Right atrium auricular region (tissue), 2 donors: ENCODE results near the gene RIN1. TPM values are rescaled to one million over a fixed set of nuclear protein-coding genes. Genes with fewer than 3 reads are reported as not detected.

Experiments used
- DNase-seq: peaks from one replicate; pipeline ENCODE4 v3.0.0-alpha.2; 2019; ENCODE audit warnings: low spot score
- H3K27ac ChIP-seq, 2 donors: fragments of 200-600 bp; sonication (generic); 1 replicate in 1 of 2; 2 replicates in 1 of 2; pipeline ENCODE4 v1.5.1; 2016 to 2019
- H3K27me3 ChIP-seq, 2 donors: fragments of 200-600 bp; sonication (generic); one replicate each; pipeline versions ENCODE4 v1.5.1 to v1.6.0; 2017 to 2019
- H3K36me3 ChIP-seq: fragments of 200-600 bp; sonication (generic); one replicate; pipeline ENCODE4 v1.5.1; 2016
- H3K4me1 ChIP-seq, 2 donors: fragments of 200-600 bp; sonication (generic); one replicate each; pipeline versions ENCODE4 v1.5.1 to v1.6.0; 2017 to 2019
- H3K4me3 ChIP-seq, 2 donors: fragments of 200-600 bp; sonication (generic); 1 replicate in 1 of 2; 2 replicates in 1 of 2; pipeline ENCODE4 v1.5.1; 2017 to 2019; ENCODE audit warnings: mild to moderate bottlenecking in 1 of 2, moderate library complexity in 1 of 2
- H3K9me3 ChIP-seq, 2 donors: fragments of 200-600 bp; sonication (generic); one replicate each; pipeline ENCODE4 v1.5.1; 2019
- CTCF ChIP-seq, 2 donors: fragments of 200-600 bp; sonication (generic); IDR thresholded peaks; one replicate each; pipeline ENCODE4 v1.5.1; 2019; ENCODE audit warnings: antibody characterized with exemption in 2 of 2
- total RNA-seq, 2 donors: library from RNA; depleted of rRNA; stranded (reverse); fragments of >200 nt; gene quantifications; one replicate each; pipeline ENCODE4 v1.1.0, GENCODE V29; 2016

RIN1 gene
- total RNA-seq, 2 donors from 2014 or later: 1.0 to 5.9 TPM

GRCh38 chr11:66365166-66365565 lies 28.9 kb upstream of the RIN1 start:
- Histone ChIP-seq H3K36me3 (peaks cover 23% of the 10 kb centered on the region), H3K4me3 (no peak overlapping the region), H3K27ac (no peak overlapping the region), H3K9me3 (no peaks in the 10 kb centered on the region), H3K27me3 (no peaks in the 10 kb centered on the region), H3K4me1 (peaks cover 0 to 35% of the 10 kb centered on the region in 2 donors)
- TF ChIP-seq CTCF (IDR thresholded peaks at IDR 0.05): no peak
- DNase-seq: no peak

- Histone ChIP-seq H3K36me3 (peaks cover 20% of the 10 kb centered on the region), H3K9me3 (no peaks in the 10 kb centered on the region), H3K27me3 (no peaks in the 10 kb centered on the region), H3K4me3 (no peak overlapping the region), H3K27ac (no peak overlapping the region), H3K4me1 (peaks cover 0 to 24% of the 10 kb centered on the region in 2 donors)
- peak; percentile 57 to 58 for TF ChIP-seq CTCF (IDR thresholded peaks at IDR 0.05)
- no peak for DNase-seq
These were observed 27.7 kb upstream of the RIN1 start for GRCh38 chr11:66363805-66364535.

DNA sequence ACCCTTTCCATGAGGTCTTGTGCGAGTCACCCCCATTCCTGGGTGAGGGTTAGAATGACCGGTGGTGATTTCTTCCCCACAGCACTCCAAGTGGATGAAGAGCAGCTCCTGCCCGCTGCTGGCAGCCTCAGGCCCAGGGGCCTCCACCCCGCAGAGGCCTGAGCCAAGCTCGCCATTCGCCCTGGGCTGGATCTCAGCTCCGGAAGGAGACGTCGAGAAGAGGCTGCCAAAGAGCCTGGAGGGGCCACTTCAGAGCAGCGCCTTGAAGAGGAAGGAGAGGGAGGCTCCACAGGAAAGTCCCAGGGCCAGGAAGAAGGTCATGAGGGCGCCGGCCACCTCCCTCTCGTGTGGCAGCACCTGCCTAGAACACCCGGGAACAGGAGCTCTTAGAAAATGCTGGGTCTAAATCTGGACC lies 27.0 kb upstream of the RIN1 start:
- no peak overlapping the region for H3K4me3 ChIP-seq
- peaks cover 12% of the 10 kb centered on the region for H3K36me3 ChIP-seq
- H3K9me3 ChIP-seq: no peaks in the 10 kb centered on the region
- H3K27me3 ChIP-seq: no peaks in the 10 kb centered on the region
- TF ChIP-seq CTCF (IDR thresholded peaks at IDR 0.05): no peak
- peaks cover 0 to 16% of the 10 kb centered on the region in 2 donors for H3K4me1 ChIP-seq
- no peak overlapping the region for H3K27ac ChIP-seq
- no peak for DNase-seq

GRCh38 chr11:66362481-66363147 lies 26.4 kb upstream of the RIN1 start:
- peaks cover 0 to 15% of the 10 kb centered on the region in 2 donors for H3K4me1 ChIP-seq
- no peak overlapping the region for H3K27ac ChIP-seq
- H3K27me3 ChIP-seq: no peaks in the 10 kb centered on the region
- H3K9me3 ChIP-seq: no peaks in the 10 kb centered on the region
- TF ChIP-seq CTCF (IDR thresholded peaks at IDR 0.05): no peak
- no peak for DNase-seq
- peaks cover 12% of the 10 kb centered on the region for H3K36me3 ChIP-seq
- no peak overlapping the region for H3K4me3 ChIP-seq

DNA sequence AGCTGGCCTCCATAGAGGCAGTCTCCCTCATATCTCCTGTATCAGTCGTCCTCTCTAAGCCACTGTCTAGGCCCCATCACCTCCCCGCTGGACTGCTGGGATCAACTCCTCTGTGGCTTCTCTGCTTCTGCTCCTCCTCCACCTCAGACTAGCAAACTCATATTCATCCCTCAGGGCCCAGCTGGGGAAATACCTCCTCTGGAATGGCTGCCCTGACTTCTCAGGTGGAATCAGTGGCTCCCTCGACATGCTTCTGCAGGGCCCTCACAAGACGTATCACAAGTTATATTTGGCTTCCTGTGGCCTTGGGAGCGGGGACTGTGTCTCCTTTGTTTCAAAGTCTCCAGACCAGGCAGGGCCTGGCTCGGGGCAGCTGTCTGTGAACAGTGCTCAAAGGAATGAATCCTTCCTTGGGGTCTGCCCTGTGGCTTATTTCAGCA lies 25.3 kb upstream of the RIN1 start:
- DNase-seq: no peak
- Histone ChIP-seq H3K27ac (no peak overlapping the region), H3K4me3 (no peak overlapping the region), H3K36me3 (peaks cover 5% of the 10 kb centered on the region), H3K27me3 (no peaks in the 10 kb centered on the region), H3K9me3 (no peaks in the 10 kb centered on the region), H3K4me1 (peaks cover 0 to 15% of the 10 kb centered on the region in 2 donors)
- no peak for TF ChIP-seq CTCF (IDR thresholded peaks at IDR 0.05)
